ENCODE data around the gene TCHHL1.
"Not testable (repeated sequence)": the region's sequence is repeated elsewhere in the genome, so short reads cannot be mapped to it uniquely, and the experiment has no call there.

TCHHL1 gene

GRCh38 chr1:152086760-152087159 is 2.1 kb downstream of the TCHHL1 start:
- no peak for DNase-seq (ENCODE audit: low spot score)

GRCh38 chr1:152084853-152085252 is 4.0 kb downstream of the TCHHL1 start:
- DNase-seq (ENCODE audit: low spot score): no peak

GRCh38 chr1:152081026-152081425 is 7.8 kb downstream of the TCHHL1 start:
- DNase-seq (ENCODE audit: low spot score): not testable (repeated sequence)

GRCh38 chr1:152080494-152080893 is 8.4 kb downstream of the TCHHL1 start:
- not testable (repeated sequence) for DNase-seq (ENCODE audit: low spot score)

- DNase-seq (ENCODE audit: low spot score): no peak
Observed at GRCh38 chr1:152078831-152079441, 9.9 kb downstream of the TCHHL1 start.

- no peak for DNase-seq (ENCODE audit: low spot score)
Observed at GRCh38 chr1:152072311-152072710, 16.6 kb downstream of the TCHHL1 start.

- no peak for DNase-seq (ENCODE audit: low spot score)
Observed at GRCh38 chr1:152071123-152071522, 17.7 kb downstream of the TCHHL1 start.

- DNase-seq (ENCODE audit: low spot score): no peak
Observed at GRCh38 chr1:152067929-152068328, 20.9 kb downstream of the TCHHL1 start.

GRCh38 chr1:152067150-152067549 is 21.7 kb downstream of the TCHHL1 start:
- DNase-seq (ENCODE audit: low spot score): no peak

GRCh38 chr1:152061952-152062351 is 26.9 kb downstream of the TCHHL1 start:
- DNase-seq (ENCODE audit: low spot score): peak; percentile 1

- DNase-seq (ENCODE audit: low spot score): no peak
Observed at GRCh38 chr1:152053375-152053774, 35.5 kb downstream of the TCHHL1 start.

GRCh38 chr1:152052606-152053005 is 36.3 kb downstream of the TCHHL1 start:
- peak; percentile 87 for DNase-seq (ENCODE audit: low spot score)

- no peak for DNase-seq (ENCODE audit: low spot score)
Observed at GRCh38 chr1:152050886-152051675, 37.8 kb downstream of the TCHHL1 start.

GRCh38 chr1:152049291-152050083 is 39.4 kb downstream of the TCHHL1 start:
- DNase-seq (ENCODE audit: low spot score): no peak

GRCh38 chr1:152048416-152049009 is 40.4 kb downstream of the TCHHL1 start:
- no peak for DNase-seq (ENCODE audit: low spot score)

GRCh38 chr1:152047730-152048415 is 41.0 kb downstream of the TCHHL1 start:
- DNase-seq (ENCODE audit: low spot score): peak; percentile 88

GRCh38 chr1:152047413-152047729 is 41.5 kb downstream of the TCHHL1 start:
- DNase-seq (ENCODE audit: low spot score): no peak

GRCh38 chr1:152044386-152044785 is 44.5 kb downstream of the TCHHL1 start:
- no peak for DNase-seq (ENCODE audit: low spot score)

GRCh38 chr1:152043870-152044269 is 45.0 kb downstream of the TCHHL1 start:
- DNase-seq (ENCODE audit: low spot score): no peak

GRCh38 chr1:152042030-152042429 is 46.8 kb downstream of the TCHHL1 start:
- no peak for DNase-seq (ENCODE audit: low spot score)

GRCh38 chr1:152039886-152040285 is 49.0 kb downstream of the TCHHL1 start:
- DNase-seq (ENCODE audit: low spot score): no peak

- no peak for DNase-seq (ENCODE audit: low spot score)
Observed at GRCh38 chr1:152039461-152039860, 49.4 kb downstream of the TCHHL1 start.

Data from ecto neural progenitor cell (in vitro differentiated cells).